Nephron (organoid): ENCODE data around the gene EIF5A.

Source experiments
- H3K27ac Mint-ChIP-seq, 3 experiments: 2 replicates each; pipeline ENCODE4 v1.8.0; 2020; ENCODE audit warnings: mixed read lengths in 3 of 3, mild to moderate bottlenecking in 2 of 3, moderate library complexity in 1 of 3
- H3K27me3 Mint-ChIP-seq: 2 replicates; pipeline ENCODE4 v1.8.0; 2021; ENCODE audit warnings: low read depth, mild to moderate bottlenecking, moderate library complexity, mixed read lengths
- H3K36me3 Mint-ChIP-seq: 2 replicates; pipeline ENCODE4 v1.8.0; 2020; ENCODE audit warnings: low read depth, mixed read lengths
- H3K4me1 Mint-ChIP-seq: 2 replicates; pipeline ENCODE4 v1.8.0; 2020; ENCODE audit warnings: mixed read lengths
- H3K4me3 Mint-ChIP-seq, 3 experiments: 2 replicates each; pipeline ENCODE4 v1.8.0; 2020; ENCODE audit warnings: mild to moderate bottlenecking in 3 of 3, mixed read lengths in 3 of 3, moderate library complexity in 2 of 3
- H3K9me3 Mint-ChIP-seq: 2 replicates; pipeline ENCODE4 v1.8.0; 2020; ENCODE audit warnings: mixed read lengths
- TF ChIP-seq, protein P1 (sequence below), 3 experiments: fragments of 200-600 bp; sonication (generic); IDR thresholded peaks; one replicate each; pipeline ENCODE4 v1.5.0; 2021; ENCODE audit warnings: antibody characterized with exemption in 3 of 3; ENCODE audit not compliant: unreplicated experiment in 3 of 3

The EIF5A gene

DNA sequence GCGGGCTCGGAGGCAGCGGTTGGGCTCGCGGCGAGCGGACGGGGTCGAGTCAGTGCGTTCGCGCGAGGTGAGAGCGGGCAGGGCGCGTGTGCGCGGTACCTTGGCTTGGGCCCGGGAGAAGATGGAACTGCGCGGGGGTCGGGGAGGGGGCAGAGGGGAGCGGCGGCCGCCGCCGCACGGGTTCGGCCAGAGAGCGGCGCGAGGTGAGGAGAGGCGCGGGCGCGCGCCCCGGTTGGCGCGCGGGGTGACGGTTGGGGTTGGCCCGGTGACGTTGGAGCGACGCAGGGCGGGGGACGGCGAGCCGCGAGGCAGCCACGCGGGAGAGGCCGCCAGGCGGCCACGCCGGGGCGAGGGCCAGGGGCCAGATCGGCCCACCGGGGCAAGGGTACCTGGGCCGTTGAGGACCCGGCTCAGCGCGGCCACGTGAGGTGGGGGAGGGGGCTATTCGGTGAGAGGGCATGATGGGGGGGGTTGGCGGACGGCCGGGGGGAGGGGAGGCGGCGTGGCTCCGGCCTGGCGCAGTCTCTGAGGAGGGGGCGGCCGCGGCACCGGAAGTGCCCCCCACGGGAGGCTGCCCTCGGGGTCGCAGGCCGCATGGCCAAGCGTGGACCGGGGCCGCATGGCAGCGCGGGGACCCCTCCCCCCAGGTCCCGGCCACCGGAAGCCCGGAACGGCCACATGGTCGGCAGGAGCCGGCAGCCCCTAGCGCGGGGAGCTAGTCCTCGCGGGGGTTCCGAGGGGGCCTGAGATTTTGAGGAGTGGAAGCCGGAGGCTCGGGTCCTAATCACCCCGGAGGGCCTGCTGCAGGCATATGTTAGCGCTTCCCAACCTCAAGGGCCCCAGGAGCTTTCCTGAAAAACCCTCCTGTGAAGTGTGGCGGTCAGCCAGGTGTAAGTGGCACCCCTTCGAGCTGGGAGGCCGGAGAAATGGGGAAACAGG lies 527 bp downstream of the EIF5A start:
- Mint-ChIP-seq H3K27me3 (no peaks in the 10 kb centered on the region), H3K4me3 (peak overlapping the region; percentile 94 to 99 (median 97)), H3K4me1 (peaks cover 35% of the 10 kb centered on the region), H3K36me3 (peaks cover 42% of the 10 kb centered on the region), H3K9me3 (no peaks in the 10 kb centered on the region), H3K27ac (peak overlapping the region; percentile 95 to 99 (median 98))
- TF ChIP-seq, protein P1, sequence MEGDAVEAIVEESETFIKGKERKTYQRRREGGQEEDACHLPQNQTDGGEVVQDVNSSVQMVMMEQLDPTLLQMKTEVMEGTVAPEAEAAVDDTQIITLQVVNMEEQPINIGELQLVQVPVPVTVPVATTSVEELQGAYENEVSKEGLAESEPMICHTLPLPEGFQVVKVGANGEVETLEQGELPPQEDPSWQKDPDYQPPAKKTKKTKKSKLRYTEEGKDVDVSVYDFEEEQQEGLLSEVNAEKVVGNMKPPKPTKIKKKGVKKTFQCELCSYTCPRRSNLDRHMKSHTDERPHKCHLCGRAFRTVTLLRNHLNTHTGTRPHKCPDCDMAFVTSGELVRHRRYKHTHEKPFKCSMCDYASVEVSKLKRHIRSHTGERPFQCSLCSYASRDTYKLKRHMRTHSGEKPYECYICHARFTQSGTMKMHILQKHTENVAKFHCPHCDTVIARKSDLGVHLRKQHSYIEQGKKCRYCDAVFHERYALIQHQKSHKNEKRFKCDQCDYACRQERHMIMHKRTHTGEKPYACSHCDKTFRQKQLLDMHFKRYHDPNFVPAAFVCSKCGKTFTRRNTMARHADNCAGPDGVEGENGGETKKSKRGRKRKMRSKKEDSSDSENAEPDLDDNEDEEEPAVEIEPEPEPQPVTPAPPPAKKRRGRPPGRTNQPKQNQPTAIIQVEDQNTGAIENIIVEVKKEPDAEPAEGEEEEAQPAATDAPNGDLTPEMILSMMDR (IDR thresholded peaks at IDR 0.05; ENCODE audit: unreplicated experiment in 3 of 3), result no peak

- H3K27ac Mint-ChIP-seq, result peak overlapping the region; percentile 92 to 99 (median 98)
- TF ChIP-seq, protein P1 (IDR thresholded peaks at IDR 0.05; ENCODE audit: unreplicated experiment in 3 of 3), result no peak
- no peaks in the 10 kb centered on the region for H3K9me3 Mint-ChIP-seq
- H3K4me3 Mint-ChIP-seq, result peak overlapping the region; percentile 94 to 99 (median 97)
- H3K4me1 Mint-ChIP-seq, result peaks cover 41% of the 10 kb centered on the region
- peaks cover 49% of the 10 kb centered on the region for H3K36me3 Mint-ChIP-seq
- no peaks in the 10 kb centered on the region for H3K27me3 Mint-ChIP-seq
These were observed 1.4 kb downstream of the EIF5A start for GRCh38 chr17:7308625-7309433.

- Mint-ChIP-seq H3K4me3 (peak overlapping the region; percentile 94 to 99 (median 97)), H3K36me3 (peaks cover 57% of the 10 kb centered on the region), H3K9me3 (no peaks in the 10 kb centered on the region), H3K27ac (peak overlapping the region; percentile 92 to 99 (median 98)), H3K4me1 (peaks cover 49% of the 10 kb centered on the region), H3K27me3 (no peaks in the 10 kb centered on the region)
- TF ChIP-seq, protein P1 (IDR thresholded peaks at IDR 0.05; ENCODE audit: unreplicated experiment in 3 of 3), result no peak
These were observed 2.2 kb downstream of the EIF5A start for GRCh38 chr17:7309628-7310027.

- Mint-ChIP-seq H3K4me3 (peak overlapping the region; percentile 94 to 99 (median 97)), H3K4me1 (peaks cover 51% of the 10 kb centered on the region), H3K36me3 (peaks cover 57% of the 10 kb centered on the region), H3K27me3 (no peaks in the 10 kb centered on the region), H3K27ac (peak overlapping the region in 2 of 3 experiments; percentile 98 to 99), H3K9me3 (no peaks in the 10 kb centered on the region)
- TF ChIP-seq, protein P1 (IDR thresholded peaks at IDR 0.05; ENCODE audit: unreplicated experiment in 3 of 3), result no peak
These were observed 3.8 kb downstream of the EIF5A start for GRCh38 chr17:7311110-7311705.

- Mint-ChIP-seq H3K27me3 (no peaks in the 10 kb centered on the region), H3K4me3 (peak overlapping the region; percentile 83 to 85 (median 84)), H3K27ac (peak overlapping the region in 2 of 3 experiments; percentile 37 to 59), H3K9me3 (no peaks in the 10 kb centered on the region), H3K4me1 (peaks cover 55% of the 10 kb centered on the region), H3K36me3 (peaks cover 65% of the 10 kb centered on the region)
- TF ChIP-seq, protein P1 (IDR thresholded peaks at IDR 0.05; ENCODE audit: unreplicated experiment in 3 of 3), result no peak
These were observed 5.1 kb downstream of the EIF5A start for GRCh38 chr17:7312432-7313087.
